HG03025 (cell line): Measurements from ENCODE around the gene VAT1.
"Not testable (repeated sequence)": the region's sequence is repeated elsewhere in the genome, so short reads cannot be mapped to it uniquely, and the experiment has no call there.

Experiments
- ATAC-seq: cut with Tn5 transposase; IDR thresholded peaks from one replicate; pipeline ENCODE4 v1.9.1; 2021; ENCODE audit warnings: mild to moderate bottlenecking, moderate library complexity; ENCODE audit not compliant: unreplicated experiment, low FRiP score

Gene VAT1

DNA sequence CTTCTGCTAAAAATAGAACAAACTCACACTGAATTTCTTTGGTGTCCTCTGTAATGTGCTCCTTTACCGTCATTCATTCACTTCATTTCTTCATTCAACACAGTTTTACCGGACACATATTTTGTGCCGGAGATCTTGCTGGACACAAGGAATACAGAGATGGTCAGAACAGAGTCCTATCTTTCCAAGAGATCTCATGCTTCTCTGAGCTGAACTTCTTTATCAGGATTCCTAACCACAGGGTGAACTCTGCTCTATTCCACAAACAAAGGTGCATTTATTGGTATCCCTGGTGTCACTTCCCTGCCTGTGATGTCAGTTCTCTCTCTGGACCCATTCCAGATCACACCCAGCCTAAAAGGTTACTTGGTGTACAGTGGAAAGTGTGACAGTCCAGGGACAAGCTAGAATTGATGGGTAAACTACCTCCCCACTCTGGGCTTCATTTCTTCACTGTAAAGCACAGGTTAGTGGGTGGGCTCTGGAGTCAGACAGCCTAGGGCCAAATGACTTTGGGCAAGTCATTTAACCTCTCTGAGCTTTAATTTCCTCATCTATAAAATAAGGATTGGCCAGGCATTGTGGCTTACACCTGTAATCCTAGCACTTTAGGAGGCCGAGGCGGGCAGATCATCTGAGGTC lies 11.4 kb downstream of the VAT1 start:
- no peak for ATAC-seq

DNA sequence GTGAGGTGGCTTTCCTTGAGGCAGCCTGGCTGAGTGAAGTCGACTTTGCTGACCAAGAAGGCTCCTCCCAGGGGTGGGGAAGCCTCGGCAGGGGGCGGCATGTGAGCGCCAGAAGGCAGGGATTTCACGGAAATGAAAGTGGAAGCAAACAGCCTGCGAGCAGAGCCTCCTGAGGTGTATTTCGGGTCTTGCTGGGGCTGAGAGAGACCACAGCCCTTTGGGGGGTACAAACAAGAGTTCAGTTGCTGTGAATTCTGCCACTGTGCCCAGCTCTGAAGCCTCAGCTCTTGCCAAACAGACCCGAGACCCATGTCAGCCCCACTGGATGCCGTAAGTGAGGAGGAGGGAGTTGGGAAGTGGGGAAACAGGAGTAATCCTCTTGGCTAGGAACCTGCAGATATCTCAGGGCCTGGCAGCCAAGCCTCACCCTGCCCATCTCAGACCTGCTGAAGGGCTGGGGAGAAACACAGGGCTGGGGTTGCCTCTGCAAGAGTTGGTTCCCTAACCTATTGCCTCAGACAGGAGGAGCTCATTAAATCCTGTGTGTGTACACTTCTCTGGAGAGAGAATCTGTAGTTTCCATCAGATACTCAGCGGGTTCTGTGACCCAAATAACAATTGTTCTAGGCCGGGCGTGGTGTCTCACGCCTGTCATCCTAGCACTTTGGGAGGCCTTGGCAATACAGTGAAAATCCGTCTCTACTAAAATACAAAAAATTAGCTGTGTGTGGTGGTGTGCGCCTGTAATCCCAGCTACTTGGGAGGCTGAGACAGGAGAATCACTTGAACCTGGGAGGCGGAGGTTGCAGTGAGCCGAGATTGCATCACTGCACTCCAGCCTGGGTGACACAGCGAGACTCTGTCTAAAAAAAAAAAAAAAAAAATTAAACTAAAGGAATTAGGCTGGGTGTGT lies 15.3 kb downstream of the VAT1 start, which contains the start of gene IFI35:
Gene IFI35, plus strand, starts transcription at position 146 of the 913 bp plus-strand sequence. Its CDS starts 164 bp downstream, at position 310.
- no peak for ATAC-seq

DNA sequence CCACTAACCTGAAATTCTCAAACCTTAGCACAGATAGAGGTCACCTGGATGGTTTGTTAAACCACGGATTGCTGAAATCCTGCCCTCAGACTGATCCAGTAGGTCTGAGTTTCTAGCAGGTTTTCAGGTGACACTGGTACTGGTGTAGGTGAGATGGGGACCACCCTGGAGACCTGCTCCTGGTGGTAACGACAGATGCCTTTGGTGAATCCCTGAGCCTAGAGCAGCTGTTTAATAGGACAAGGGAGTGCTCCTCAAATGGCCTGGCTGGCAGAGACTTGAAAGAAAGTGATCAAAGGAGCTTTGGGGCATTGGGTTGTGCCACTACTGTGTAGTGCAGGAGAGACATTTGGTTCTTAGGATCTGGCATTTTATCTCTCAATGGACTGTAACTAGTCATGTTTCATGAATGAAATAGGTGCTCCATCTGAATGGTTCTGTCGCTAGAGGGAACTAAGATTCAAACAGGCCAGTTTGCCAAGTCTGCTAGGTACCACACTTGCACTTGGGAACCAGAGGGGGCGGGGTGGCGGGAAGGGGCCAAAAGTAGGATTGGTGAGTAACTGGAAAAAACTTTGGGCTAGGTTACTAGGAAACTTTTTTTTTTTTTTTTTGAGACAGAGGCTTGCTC lies 18.5 kb downstream of the VAT1 start:
- no peak for ATAC-seq

DNA sequence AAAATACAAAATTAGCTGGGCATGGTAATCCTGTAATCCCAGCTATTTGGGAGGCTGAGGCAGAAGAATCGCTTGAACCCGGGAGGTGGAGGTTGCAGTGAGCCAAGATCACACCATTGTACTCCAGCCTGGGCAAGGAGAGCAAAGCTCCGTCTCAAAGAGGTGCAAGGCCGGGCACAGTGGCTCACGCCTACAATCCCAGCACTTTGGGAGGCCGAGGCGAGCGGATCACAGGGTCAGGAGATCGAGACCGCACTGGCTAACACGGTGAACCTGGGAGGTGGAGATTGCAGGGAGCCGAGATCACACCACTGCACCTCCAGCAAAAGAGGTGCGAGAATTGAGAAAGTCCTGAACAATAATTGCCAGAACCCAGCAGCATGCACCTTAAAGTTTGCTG lies 21.3 kb downstream of the VAT1 start:
- not testable (repeated sequence) for ATAC-seq

DNA sequence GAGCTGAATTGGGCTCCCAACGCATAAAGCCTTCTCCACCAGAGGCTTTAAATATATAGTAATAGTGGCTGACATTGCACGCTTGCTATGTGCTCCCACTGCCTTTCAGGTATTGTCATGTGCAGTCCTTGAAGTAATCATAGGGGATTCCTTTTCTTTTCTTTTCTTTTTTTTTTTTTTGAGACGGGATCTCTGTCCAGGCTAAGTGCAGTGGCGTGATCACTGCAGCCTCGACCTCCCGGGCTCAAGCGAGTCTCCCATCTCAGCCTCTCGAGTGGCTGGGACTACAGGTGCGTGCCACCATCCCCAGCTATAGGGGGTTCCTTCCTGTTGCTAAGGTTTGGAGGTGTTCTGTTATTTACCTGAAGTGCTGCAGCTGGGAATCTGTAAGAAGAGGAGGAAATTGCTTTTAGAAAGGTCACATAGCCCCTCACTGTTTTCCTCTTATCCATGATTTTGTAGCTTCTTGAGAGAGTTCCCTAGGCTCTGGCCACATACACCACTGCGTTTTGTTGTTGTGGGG lies 23.1 kb downstream of the VAT1 start:
- no peak for ATAC-seq

DNA sequence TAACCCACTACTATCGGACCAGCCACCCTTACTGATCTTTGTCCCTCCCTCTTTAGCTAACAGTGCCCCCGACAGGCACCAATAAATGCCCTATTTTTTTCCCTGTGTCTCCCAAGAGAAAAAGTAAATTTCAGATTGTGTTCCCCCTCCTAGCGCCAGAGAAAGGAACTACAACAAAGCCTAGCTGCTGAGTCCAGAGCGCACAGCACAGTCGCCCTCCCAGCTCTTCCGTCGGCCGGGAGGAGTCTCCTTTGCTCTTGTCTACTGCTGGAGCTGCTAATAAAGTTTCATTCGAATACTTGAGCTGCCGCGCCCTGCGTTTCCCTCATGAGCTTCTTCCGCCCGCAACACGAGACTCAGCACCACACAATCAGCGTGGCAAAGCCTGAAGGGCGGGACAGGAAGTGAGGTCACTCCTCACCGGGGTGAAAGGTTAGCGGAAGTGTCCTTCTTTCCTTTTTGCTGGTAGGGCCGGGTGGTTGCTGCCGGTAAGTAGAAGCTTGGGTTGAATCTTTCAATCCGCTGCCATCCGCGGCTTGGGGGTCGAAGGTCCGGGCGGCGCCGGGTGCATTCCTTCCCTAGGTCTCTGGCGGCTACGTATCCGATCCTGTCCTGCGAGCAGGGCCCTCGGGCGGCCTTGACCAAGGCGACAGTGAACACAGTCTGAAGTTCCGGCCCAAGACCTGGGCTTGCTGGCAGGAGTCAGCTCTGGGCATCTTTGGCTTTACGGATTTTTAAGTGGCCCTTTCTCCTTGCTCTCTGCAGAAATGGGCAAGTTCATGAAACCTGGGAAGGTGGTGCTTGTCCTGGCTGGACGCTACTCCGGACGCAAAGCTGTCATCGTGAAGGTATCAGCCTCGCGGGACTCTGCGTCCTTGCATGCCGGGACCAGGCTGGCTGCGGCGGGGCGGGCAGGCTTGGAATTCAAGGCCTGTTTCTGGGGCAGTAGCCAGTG lies 23.9 kb downstream of the VAT1 start, which contains the start of gene RPL27:
Gene RPL27, plus strand, starts transcription at position 436 of the 955 bp plus-strand sequence. Its CDS starts 332 bp downstream, at position 768.
- ATAC-seq, result peak; percentile 80

DNA sequence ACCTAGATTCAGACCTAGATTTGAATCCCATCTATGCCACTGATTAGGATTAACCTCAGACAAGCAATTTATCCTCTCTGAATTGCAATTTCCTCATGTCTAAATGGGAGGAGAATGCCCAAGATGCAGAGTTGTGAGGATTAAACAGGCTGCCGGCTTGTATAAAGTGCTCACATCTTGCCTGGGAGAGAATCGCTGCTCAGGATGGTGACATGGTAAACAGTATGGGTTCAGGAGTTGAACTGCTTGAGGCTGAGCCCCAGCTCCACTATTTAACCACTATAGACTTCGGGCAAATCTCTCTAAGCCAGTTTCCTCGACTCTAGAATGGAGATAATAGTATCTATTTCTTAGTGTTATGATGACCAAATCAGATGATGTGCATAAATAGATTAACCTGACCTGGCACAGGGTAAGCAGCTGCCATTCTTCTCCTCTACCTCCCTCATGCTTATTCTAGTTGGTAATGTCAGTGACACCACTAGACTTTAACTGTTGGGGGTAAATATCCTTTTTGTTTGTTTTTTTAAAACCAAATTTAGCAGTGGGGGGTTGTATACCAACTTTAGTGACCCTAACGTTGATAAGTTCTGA lies 24.7 kb downstream of the VAT1 start:
- no peak for ATAC-seq

DNA sequence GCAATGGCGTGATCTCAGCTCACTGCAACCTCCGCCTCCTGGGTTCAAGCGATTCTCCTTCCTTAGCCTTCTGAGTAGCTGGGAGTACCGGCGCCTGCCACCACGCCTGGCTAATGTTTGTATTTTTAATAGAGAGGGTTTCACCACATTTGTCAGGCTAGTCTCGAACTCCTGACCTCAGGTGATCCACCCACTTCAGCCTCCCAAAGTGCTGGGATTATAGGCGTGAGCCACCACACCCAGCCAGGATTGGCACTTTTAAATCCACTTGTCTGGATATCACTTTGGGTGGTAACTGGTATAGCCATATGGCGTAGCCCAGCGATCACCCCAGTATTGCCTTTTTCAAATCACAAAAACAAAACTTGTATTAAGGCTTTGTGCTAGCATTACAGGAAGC lies 28.3 kb downstream of the VAT1 start:
- not testable (repeated sequence) for ATAC-seq

DNA sequence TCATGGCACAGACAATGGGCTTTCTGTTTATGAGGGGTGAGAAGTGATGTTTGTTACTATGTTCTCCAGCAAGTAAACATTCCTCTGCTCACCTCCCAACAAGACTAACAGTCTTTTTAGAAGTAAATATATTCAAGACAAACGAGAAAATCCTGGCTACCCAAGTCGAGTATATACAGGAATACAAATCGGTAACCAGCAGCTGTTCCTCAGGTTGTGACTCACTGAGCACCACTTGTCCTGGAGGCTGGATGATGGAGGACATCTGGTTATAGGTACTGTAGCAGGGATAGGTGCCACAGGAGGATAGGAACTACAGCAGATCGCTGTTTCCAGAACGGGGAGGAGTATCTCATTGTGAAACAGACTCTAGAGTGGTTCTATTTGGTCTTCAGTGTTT lies 29.3 kb downstream of the VAT1 start:
- no peak for ATAC-seq

DNA sequence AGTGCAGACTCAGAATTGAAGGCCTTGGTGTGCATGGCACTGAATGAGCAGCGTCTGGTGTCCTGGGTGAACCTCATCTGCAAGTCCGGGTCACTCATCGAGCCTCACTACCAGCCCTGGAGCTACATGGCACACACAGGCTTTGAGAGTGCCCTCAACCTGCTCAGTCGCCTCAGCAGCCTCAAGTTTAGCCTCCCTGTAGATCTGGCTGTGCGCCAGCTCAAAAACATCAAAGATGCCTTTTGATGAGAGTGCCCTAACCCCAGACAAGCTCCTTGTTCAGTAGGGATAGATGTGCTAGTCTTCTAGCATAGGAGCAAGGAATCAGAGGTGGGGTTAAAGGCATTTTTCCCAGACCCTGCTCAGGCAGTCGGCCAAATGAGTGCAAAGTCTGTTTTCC lies 30.7 kb downstream of the VAT1 start:
- ATAC-seq, result no peak

DNA sequence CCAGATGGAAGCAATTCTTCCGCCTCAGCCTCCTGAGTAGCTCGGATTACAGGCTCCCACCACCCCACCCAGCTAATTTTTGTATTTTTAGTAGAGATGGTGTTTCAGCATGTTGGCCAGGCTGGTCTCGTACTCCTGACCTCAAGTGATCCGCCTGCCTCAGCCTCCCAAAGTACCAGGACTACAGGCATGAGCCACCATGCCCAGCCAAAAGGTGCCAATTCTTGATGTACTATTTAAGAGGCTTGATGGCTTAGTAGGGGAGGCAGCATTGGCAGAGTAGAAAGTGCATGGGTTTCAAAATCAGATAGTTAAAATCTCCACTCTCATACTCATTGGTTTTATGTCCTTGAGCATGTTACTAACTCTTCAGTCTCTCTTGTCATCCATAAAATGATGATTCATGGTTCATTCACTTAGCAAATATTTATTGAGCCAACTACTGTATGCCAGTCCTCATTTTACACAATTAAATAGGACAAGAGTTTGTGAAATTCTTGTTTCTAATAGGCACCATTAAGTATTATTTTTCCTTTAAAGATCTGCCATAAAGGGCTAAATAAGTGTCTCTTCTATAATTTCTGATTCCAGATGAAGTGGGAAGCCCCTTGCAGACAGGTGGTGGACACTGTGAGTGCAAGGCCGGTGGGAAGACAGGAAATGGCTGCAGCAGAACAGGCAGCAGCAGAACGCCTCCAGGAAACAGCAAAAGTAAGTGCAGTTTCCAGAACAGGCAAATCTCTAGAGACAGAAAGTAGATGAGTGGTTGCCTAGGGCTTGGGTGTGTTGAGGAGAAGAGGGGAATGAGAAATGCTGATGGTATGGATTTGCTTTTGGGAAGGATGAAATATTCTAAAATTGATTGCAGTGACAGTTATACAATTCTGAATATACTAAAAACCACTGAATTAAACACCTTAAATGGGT lies 32.2 kb downstream of the VAT1 start:
- no peak for ATAC-seq

DNA sequence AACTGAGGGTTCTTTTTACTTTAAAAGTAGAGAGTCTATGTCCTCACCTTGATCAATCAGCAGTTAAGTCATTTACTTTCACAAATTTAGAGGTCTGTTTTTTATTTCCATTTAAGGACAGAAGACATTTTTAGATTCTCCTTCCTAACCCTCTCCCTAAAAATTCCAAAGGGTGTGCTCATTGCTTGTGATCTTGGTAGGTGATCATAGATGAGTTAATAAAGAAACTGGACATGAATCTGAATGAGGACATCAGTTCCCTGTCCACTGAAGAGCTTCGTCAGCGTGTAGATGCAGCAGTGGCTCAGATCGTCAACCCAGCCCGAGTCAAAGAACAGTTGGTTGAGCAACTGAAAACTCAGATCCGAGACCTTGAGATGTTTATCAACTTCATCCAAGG lies 33.0 kb downstream of the VAT1 start:
- ATAC-seq, result no peak

DNA sequence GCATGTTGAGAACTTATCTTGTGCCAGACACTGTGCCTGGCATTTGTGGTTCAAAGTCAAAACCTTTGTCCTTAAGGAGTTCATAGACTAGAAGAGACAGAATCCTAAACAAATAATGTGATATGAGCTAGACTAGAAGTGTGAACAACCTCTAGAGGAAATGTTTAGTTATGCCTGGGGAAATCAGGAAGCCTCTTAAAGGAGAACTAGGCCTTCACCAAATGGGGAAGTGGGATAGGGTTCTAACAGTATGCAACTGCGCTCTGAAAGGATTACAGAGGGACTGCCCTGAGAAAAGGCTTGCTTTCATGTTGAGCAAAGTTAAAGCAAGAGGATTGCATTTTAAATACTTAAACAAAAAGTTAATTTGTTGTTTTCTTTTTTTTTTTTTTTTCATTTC lies 37.0 kb downstream of the VAT1 start:
- ATAC-seq, result no peak

DNA sequence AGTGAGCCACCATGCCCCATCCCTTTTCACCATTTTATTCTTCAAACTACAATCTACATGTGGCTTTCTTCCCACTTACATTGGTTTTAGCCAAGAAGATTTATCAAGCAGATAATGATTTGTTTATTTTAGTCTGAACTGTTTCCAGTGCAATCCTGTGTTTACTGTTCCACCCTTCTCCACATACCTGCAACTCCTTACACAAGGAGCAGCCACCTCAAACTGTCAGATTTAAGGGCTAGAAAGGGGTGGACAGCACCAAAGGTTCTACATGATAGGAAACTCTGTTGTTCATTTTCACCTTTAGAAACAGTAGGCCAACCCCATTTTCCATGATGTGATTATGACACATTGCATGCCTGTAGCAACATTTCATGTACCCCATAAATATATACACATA lies 39.9 kb downstream of the VAT1 start:
- ATAC-seq, result no peak

DNA sequence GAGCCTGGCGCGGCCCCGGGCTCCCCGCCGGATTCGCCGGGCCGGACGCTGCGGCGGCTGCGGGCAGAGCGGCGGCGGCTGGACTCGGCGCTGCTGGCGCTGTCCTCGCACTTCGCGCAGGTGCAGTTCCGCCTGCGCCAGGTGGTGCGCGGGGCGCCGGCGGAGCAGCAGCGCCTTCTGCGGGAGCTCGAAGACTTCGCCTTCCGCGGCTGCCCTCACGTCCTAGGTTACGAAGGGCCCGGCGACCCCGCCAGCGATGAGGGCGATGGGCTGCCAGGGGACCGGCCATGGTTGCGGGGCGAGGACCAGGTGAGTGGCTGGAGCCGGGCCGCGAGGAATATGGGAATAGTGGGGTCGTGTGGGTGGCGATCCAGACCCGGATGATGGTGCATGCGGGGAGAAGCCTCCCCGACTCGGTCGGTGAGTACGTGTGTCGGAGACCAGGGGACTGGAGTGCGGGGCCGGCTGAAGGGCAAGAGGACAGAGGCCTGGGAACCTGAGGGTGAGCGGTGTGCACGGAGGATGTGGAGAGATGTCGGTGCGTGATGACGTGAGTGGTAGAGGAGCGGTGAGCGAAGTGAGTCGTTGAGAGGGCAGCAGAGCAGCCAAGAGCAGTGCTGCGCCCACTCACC lies 41.3 kb downstream of the VAT1 start:
- ATAC-seq, result no peak

DNA sequence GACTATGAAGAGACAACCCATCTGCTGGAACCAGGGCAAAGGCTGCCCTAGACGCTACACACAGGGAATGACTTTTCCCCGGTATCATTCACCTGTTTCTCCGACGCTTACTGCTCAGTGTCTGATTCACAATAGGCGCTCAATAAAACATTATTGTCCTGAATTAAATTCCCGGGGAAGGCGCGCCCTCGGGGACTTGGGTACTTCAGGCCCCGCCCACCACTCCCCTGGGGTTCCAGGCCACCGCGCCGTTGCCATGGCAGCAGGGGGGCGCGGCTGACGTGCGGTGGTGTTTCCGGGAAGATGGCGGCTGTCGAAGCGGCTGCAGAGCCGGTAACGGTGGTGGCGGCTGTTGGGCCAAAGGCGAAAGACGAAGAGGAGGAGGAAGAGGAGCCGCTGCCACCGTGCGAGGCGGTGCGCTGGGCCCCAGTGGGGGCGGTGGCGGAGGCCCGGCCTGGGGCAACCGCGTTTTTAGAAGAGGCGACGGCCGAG lies 41.9 kb downstream of the VAT1 start, which contains the start of gene RUNDC1:
Gene RUNDC1, plus strand, starts transcription at position 292 of the 492 bp plus-strand sequence. Its CDS starts 12 bp downstream, at position 304.
- no peak for ATAC-seq

DNA sequence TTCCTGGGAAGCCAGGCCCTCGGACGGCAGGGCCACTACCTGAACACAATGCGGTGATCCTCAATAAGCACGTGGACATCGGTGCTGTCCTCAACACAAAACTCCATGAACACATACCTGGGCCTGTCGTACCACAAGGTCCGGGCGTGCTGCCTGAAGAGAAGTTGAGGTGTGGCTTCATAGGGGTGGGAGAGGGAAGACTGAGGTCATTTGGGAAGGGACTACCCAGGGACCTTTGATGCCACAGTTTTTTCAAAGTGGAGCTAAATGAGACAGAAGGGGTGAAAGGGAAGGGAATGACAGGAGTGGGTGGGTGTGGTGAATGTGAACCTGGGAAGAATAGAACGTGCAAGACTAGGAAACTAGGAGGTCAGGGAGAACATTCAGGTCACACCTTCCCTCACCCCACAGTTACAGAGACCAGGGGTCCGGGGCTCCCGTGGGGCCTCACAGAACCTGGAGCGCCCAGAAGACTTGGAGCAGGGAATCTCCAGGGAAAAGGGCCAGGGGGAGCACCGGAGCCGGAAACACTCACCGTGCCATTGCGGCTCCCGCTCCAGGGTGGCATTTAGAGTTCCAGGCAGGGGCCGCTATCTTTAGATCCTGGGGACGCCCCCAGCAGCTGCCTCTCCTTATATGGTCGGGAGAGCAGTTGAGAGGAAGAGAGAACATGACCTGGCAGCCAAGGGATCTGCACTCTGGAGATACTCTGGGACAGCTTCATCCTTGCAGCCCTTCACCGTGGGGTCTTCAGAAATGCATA lies 42.5 kb downstream of the VAT1 start, which contains the start of gene PTGES3L:
Gene PTGES3L, minus strand, starts transcription at position 570 of the 763 bp plus-strand sequence. Its CDS starts 27 bp downstream, at position 543.
- no peak for ATAC-seq
